GM12891 (cell line): ENCODE measurements around the gene NOTCH2.

Experiments used
- DNase-seq: peaks from one replicate; pipeline ENCODE4 v3.0.0; 2011; ENCODE audit warnings: low spot score; ENCODE audit not compliant: insufficient read length
- FAIRE-seq: peaks from 2 replicates; lab custom pipeline; 2011; peaks lifted over from hg19 to GRCh38; lab: Jason Lieb, UNC
- PAX5 ChIP-seq: IDR thresholded peaks from 2 replicates; pipeline ENCODE4 v1.6.1; 2011; ENCODE audit warnings: low read length, moderate library complexity, mild to moderate bottlenecking; ENCODE audit not compliant: insufficient read depth, severe bottlenecking
- POLR2A ChIP-seq: IDR thresholded peaks from 2 replicates; pipeline ENCODE4 v1.6.1; 2011; ENCODE audit warnings: low read depth, low read length, control low read depth
- POLR2AphosphoS5 ChIP-seq: IDR thresholded peaks from 2 replicates; pipeline ENCODE4 v1.6.1; 2011; ENCODE audit warnings: low read depth, low read length, control low read depth
- POU2F2 ChIP-seq: IDR thresholded peaks from 2 replicates; pipeline ENCODE4 v1.6.1; 2011; ENCODE audit warnings: low read depth, mild to moderate bottlenecking, control low read depth, low read length, moderate library complexity
- SPI1 ChIP-seq: IDR thresholded peaks from 2 replicates; pipeline ENCODE4 v1.6.1; 2011; ENCODE audit warnings: low read depth, low read length, control low read depth
- TAF1 ChIP-seq: IDR thresholded peaks from 2 replicates; pipeline ENCODE4 v1.6.1; 2011; ENCODE audit warnings: low read depth, low read length, control low read depth

NOTCH2 gene

DNA sequence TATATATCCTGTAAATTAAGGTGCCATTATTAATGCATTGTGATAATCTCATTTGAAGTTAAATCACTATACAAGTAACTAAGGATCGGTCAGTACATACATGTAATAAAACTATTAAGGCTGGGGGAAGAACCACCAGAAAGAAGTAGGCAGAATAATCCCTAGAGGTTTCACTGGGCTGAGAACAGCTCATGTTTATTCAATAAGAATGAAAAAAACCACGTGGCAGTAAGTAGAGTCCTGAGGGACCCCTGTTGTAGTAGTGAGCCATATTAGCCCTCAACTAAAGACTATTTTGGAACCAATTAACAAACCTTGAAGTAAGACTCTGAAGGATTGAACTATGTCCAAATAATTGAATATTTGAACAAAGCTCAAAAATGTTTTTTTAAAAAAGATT, 126.2 kb downstream of the NOTCH2 start:
- TF ChIP-seq PAX5, result no peak
- no peak for TF ChIP-seq TAF1
- TF ChIP-seq POLR2AphosphoS5, result no peak
- TF ChIP-seq SPI1, result no peak
- TF ChIP-seq POLR2A, result no peak
- no peak for FAIRE-seq
- DNase-seq, result no peak

DNA sequence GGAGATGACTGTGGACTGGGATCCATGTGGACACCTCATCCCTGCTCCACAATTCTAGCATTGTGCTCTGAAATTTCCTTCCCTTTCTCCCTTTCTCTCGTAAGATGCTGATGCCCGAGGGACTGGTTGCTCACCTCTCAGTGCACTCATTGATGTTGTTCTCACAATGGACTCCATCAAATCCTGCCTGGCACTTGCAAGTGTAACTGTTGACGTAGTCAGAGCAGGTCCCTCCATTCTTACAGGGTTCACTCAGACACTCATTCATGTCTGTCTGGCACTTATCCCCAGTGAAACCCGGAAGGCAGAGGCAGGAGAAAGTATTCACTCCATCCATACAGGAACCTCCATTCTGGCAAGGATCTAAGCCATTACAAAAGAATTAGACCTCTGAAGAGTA, 128.1 kb downstream of the NOTCH2 start:
- FAIRE-seq (no peak), DNase-seq (no peak)
- TF ChIP-seq PAX5 (no peak), POLR2AphosphoS5 (no peak), POLR2A (no peak), SPI1 (no peak), POU2F2 (no peak), TAF1 (no peak)

DNA sequence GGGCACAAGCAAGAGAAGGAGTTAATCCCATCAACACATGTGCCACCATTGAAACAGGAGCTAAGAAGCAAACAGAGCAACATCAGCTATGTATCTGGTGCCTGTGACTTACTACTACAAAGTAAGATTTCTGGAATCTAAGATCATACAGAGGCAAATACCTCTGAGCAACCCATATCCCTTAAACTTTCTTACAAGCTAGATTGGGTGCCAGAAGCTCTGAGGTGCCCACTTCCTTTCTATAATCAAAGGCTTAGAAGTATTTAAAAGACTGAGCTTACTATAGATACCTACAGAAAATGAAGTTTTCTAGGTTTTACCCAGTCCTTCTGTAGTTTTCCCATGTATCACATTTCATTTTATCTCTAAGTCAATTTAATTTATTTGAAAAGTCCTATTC, 128.8 kb downstream of the NOTCH2 start:
- no peak for FAIRE-seq
- no peak for TF ChIP-seq PAX5
- no peak for TF ChIP-seq SPI1
- no peak for TF ChIP-seq POLR2A
- no peak for DNase-seq

DNA sequence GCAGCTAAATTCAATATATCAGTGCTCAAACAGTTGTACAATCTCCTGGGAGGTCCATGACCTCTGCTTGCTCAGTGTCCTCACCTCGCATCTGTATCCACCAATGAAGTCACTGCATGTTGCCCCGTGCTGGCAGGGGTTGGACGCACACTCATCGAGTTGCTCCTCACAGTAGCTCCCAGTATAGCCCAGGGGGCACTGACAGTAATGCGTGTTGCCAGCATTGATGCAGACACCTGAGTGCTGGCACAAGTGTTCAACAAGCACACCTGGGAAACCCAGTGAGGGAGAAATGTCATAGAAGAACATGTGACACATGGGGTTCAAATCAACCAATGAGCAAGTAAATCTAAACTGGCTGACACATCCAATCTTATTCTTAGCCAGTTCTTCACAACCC, 132.3 kb downstream of the NOTCH2 start:
- no peak for TF ChIP-seq POLR2AphosphoS5
- TF ChIP-seq POLR2A, result no peak
- TF ChIP-seq TAF1, result no peak
- TF ChIP-seq POU2F2, result no peak
- no peak for TF ChIP-seq PAX5
- no peak for TF ChIP-seq SPI1
- FAIRE-seq (no peak), DNase-seq (no peak)

DNA sequence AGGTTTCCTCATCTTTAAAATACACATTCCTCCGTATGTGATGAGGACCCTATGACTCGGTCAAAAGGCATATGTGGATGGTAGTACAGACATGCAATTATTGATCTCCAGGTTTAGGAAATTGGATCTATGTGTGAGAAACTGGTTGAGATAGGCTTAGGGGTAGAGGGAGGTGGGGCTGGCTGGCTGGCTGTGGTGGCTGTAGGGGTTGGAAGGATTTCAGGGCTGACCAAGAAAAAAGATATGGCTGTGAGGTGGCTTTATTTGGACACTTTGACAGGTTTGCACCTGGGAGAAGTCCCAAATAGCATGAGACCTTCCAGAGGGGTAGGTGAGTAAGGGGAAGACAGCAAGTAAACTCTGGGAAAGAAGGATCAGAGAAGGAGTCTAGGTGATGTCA, 133.5 kb downstream of the NOTCH2 start:
- DNase-seq (no peak), FAIRE-seq (no peak)
- TF ChIP-seq PAX5 (no peak), POLR2A (no peak), POLR2AphosphoS5 (no peak), SPI1 (no peak), TAF1 (no peak), POU2F2 (no peak)

DNA sequence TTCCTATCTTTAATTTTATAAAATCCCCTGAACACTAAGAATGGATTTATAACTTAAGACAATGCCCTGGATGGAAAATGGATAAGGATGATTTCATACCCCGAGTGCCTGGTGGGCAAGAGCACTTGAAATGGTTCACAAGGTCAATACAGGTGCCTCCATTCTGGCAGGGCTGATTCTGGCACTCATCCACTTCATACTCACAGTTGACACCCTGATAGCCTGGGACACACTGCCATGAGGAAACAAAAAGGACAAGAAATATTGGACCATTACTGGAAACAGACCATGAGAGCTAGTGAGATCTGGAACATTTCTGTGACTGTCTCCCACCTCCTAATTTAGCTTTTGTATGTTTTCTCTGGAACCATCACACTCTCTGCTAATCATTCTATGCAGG, 134.1 kb downstream of the NOTCH2 start:
- no peak for DNase-seq
- TF ChIP-seq POLR2A (no peak), PAX5 (no peak), SPI1 (no peak), POLR2AphosphoS5 (no peak), TAF1 (no peak), POU2F2 (no peak)
- FAIRE-seq, result no peak

DNA sequence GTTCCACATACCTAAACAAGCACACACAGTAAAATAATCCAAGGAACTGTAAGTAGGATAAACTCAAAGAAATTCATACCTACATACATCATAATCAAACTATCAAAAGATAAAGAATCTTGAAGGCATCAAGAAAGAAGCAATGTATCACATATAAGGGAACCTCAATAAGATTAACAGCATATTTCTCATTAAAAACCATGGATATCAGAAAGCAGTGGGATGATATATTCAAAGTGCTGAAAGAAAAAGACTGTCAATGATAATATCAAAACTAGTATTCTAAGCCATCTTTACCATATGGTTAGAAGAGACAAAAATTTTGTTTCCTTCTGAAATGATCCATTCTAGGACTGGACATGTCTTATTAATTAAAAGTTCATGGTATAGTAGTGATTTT, 136.1 kb downstream of the NOTCH2 start:
- no peak for TF ChIP-seq SPI1
- TF ChIP-seq POLR2AphosphoS5, result no peak
- no peak for TF ChIP-seq POU2F2
- no peak for TF ChIP-seq PAX5
- TF ChIP-seq TAF1, result no peak
- TF ChIP-seq POLR2A, result no peak
- no peak for FAIRE-seq
- no peak for DNase-seq

DNA sequence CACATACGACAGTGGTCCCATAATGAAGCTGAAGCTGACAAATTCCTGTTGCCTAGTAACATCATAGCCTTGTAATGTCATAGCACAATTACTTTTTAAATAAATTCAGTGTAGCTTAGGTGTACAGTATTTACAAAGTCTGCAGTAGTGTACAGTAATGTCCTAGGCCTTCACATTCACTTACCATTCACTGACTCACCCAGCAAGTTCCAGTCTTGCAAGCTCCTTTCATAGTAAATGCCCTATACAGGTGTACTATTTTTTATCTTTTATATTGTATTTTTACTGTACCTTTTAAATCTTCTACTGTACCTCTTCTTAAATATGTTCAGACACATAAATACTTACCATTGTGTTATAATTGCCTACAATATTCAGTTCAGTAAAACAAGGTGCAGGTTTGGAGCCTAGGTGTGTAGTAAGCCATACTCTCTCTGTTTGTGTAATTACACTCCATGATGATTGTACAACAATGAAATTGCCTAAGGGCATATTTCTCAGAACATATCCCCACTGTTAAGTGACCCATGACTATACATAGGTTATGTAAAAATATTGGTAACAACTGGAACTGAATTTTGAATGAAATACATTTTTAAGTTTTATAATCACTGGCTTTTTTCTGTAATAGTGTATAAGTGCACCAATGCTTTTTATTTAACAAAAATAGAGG, 139.7 kb downstream of the NOTCH2 start:
- DNase-seq, result no peak
- TF ChIP-seq POLR2A, result no peak
- no peak for TF ChIP-seq TAF1
- no peak for TF ChIP-seq POLR2AphosphoS5
- TF ChIP-seq PAX5, result no peak
- TF ChIP-seq POU2F2, result no peak
- no peak for TF ChIP-seq SPI1
- FAIRE-seq, result no peak

DNA sequence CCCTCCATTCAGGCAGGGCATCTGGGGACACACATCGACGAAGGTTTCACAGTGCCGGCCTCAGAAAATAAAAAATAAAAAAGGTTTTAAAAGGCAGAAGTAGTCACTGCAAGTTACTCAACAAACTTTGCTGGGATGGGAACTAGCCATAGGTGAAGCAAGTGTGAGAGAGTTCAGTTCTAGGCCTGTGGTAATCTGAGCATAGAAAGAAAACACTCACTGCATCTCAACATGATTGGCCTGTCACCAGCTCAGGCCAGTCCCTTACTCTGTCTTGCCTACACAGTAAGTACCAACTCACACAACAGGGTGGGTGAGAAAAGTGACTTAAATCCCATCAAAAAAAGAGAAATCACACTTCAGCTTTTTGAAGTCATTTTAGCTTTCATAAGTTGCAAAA, 142.9 kb downstream of the NOTCH2 start:
- TF ChIP-seq POLR2A, result no peak
- no peak for TF ChIP-seq TAF1
- TF ChIP-seq SPI1, result no peak
- TF ChIP-seq POU2F2, result no peak
- no peak for TF ChIP-seq POLR2AphosphoS5
- TF ChIP-seq PAX5, result no peak
- FAIRE-seq, result no peak
- DNase-seq, result no peak
